ENCODE results near the gene PIH1D1.

PIH1D1 gene

GRCh38 chr19:49415102-49415809, 36.4 kb downstream of the PIH1D1 start:
- no peak for DNase-seq

- no peak for DNase-seq
Measured at GRCh38 chr19:49414256-49414655, 37.4 kb downstream of the PIH1D1 start.

GRCh38 chr19:49413348-49413747, 38.3 kb downstream of the PIH1D1 start:
- no peak for DNase-seq

GRCh38 chr19:49411681-49412326, 39.8 kb downstream of the PIH1D1 start:
- DNase-seq = no peak

- no peak for DNase-seq
Measured at GRCh38 chr19:49409441-49410029, 42.1 kb downstream of the PIH1D1 start.

- no peak for DNase-seq
Measured at GRCh38 chr19:49408816-49409440, 42.7 kb downstream of the PIH1D1 start.

GRCh38 chr19:49407482-49408015, 44.1 kb downstream of the PIH1D1 start:
- DNase-seq = no peak

- DNase-seq = no peak
Measured at GRCh38 chr19:49407079-49407478, 44.5 kb downstream of the PIH1D1 start.

- no peak for DNase-seq
Measured at GRCh38 chr19:49403404-49404187, 48.0 kb downstream of the PIH1D1 start.

GRCh38 chr19:49400029-49400428, 51.6 kb downstream of the PIH1D1 start:
- DNase-seq = no peak

GRCh38 chr19:49398931-49399330, 52.7 kb downstream of the PIH1D1 start:
- no peak for DNase-seq

GRCh38 chr19:49398001-49398615, 53.5 kb downstream of the PIH1D1 start:
- no peak for DNase-seq

GRCh38 chr19:49396738-49397505, 54.7 kb downstream of the PIH1D1 start:
- DNase-seq = no peak
